Endothelial cell of umbilical vein (primary cell): ENCODE data around the gene SLIT1.

ENCODE experiments used
- CTCF ChIP-seq, 2 donors: IDR thresholded peaks; 1 replicate in 1 of 2; 2 replicates in 1 of 2; pipeline ENCODE4 v1.5.1; 2011; ENCODE audit warnings: low read length in 2 of 2, mild to moderate bottlenecking in 2 of 2, moderate library complexity in 2 of 2, control low read depth in 1 of 2, inconsistent platforms in 1 of 2, low read depth in 1 of 2; ENCODE audit not compliant: insufficient read depth in 1 of 2; ENCODE audit errors: extremely low read depth in 1 of 2
- EZH2 ChIP-seq: IDR thresholded peaks from 2 replicates; pipeline ENCODE4 v1.6.1; 2012; ENCODE audit warnings: borderline replicate concordance, low read depth, mild to moderate bottlenecking, moderate library complexity, low read length, inconsistent platforms; ENCODE audit not compliant: severe bottlenecking
- FOS ChIP-seq: IDR thresholded peaks from 2 replicates; pipeline ENCODE4 v1.6.1; 2011; ENCODE audit warnings: mild to moderate bottlenecking, low read length, moderate library complexity, borderline replicate concordance; ENCODE audit not compliant: insufficient read depth
- MYC ChIP-seq: IDR thresholded peaks from one replicate; pipeline ENCODE4 v1.6.1; 2011; ENCODE audit warnings: mild to moderate bottlenecking, low read depth, low read length
- POLR2A ChIP-seq: IDR thresholded peaks from 2 replicates; pipeline ENCODE4 v1.6.1; 2012; ENCODE audit warnings: low read depth, mild to moderate bottlenecking, control low read depth, low read length
- POLR2AphosphoS5 ChIP-seq: IDR thresholded peaks from 2 replicates; pipeline ENCODE4 v1.6.1; 2012; ENCODE audit warnings: low read depth, mild to moderate bottlenecking, control low read depth, low read length, moderate library complexity; ENCODE audit not compliant: insufficient read depth

GRCh38 chr10:96991313-96991841 lies 194.4 kb downstream of the SLIT1 start:
- TF ChIP-seq FOS (no peak), POLR2AphosphoS5 (no peak), CTCF (IDR thresholded peaks at IDR 0.05; ENCODE audit: extremely low read depth in 1 of 2, insufficient read depth in 1 of 2, low read depth in 1 of 2, low read length in 2 of 2) (no peak), POLR2A (no peak), EZH2 (no peak), MYC (no peak)
